GM21825 (cell line): ENCODE data around the gene POM121.
"Not testable (repeated sequence)": the region's sequence is repeated elsewhere in the genome, so short reads cannot be mapped to it uniquely, and the experiment has no call there.

Experiments
- ATAC-seq: cut with Tn5 transposase; IDR thresholded peaks from one replicate; pipeline ENCODE4 v1.9.1; 2021; ENCODE audit warnings: mild to moderate bottlenecking, moderate library complexity; ENCODE audit not compliant: unreplicated experiment

Gene POM121

DNA sequence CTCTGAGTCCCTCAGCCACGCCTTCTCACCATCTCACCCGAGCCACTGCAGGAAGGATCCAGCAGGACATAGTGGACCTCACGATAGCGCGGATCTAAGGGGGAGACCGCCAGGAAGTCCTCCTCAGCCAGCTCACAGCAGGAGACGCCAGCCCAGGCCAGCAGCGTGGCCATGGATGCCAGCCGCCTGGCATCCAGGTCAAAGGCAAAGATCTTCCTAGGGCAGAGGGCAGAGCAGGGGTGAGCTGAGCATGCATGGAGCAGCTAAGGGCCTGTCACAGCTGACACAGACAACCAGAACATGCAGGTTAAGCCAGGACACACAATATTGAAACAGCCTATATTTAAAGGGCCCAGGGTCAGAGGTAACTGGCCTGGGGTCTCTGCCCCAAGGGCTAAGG, 24.4 kb downstream of the POM121 start:
- not testable (repeated sequence) for ATAC-seq

GRCh38 chr7:72949686-72950085, 24.8 kb downstream of the POM121 start:
- not testable (repeated sequence) for ATAC-seq

- ATAC-seq = not testable (repeated sequence)
These were observed 25.5 kb downstream of the POM121 start for GRCh38 chr7:72950432-72950831.

DNA sequence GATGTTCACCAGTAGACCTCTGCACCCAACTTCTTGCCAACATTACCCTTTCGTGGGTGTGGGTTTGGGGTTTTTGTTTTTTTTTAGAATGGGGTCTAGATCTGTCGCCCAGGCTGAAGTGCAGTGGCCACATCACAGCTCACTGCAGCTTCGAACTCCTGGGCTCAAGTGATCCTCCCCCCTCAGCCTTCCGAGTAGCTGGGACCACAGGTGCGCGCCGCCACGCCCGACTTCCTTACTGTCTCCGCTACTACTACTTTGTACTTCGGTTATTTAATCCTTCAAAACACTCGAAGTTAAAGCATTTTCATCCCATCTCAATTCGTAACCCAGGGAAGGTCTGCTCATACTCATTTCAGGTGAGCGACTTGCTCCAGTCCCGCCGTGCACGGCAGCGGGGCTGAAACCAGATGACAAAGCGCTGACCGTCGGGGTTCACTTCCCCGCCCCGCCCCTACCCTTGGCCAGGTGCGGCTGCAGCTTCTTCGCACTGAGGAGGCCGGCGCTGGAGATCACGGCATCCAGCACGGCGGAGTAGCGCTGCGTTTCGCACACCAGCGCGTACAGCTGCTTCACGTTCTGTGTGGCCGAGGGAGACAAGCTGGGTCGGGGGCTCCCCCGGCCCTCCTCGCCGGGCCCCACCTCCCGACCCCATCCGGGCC, 29.1 kb downstream of the POM121 start:
- peak; percentile 44 for ATAC-seq

DNA sequence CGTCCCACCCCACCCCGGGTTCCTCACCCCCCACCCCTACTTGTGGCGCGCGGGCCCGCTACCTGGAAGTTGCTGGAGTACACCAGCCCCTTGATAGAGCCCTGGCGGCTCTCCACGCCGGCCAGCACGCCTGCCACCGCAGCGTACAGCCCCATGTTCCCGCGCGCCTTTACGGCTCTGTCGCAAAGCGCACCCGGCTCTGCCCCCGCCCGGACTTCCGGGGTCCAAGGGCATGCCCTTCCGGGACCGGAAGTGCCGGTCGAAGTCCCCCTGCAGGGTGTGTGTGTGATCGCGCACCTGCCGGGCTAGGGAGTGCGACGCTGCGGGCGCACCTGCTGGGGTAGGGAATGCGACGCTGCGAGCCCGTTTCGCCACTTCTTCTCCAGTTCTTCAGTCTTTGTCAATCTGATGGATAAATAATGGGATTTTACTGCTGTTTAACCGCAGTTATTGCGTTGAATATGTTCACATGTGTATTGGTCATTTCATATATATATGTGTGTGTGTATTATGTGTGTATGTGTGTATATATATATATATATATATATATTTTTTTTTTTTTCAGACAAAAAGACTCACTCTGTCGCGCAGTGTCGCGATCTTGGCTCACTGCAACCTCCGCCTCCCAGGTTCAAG, 29.8 kb downstream of the POM121 start:
- peak; percentile 96 for ATAC-seq

- ATAC-seq = not testable (repeated sequence)
These were observed 35.1 kb downstream of the POM121 start for GRCh38 chr7:72960029-72960428.

DNA sequence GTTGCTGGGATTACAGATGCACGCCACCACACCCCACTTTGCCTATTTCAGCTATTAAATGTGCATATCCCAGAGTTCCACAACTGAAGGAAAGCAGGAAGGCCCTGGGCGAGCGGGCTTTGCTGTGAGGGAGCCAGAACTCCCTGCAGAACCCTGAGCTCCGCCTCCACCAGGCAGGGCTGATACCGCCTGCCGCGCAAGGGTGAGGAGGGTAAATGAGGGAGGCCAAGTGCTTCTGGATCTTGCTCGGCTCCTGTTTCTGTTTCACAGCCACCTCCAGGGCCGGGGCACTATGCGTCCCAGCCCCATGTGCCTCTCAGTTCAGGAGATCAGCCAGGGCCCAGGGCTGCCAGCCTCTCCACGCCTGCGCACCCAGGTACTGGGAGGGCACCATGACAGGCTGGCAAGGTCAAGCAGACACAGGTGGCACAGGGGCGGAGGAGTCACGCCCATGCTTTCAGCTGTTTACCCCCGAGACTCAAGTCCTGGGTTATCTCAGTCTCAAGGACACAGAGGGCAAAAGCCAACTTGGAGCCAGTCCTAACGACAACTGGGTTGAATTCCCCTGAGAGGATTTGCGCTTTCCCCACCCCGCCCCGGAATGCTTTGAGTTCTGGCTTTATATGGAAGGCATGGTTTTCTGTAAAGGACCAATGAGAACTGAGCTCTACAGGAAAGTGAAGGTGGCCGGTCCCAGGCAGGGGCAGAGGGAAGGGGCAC, 35.9 kb downstream of the POM121 start:
- not testable (repeated sequence) for ATAC-seq

DNA sequence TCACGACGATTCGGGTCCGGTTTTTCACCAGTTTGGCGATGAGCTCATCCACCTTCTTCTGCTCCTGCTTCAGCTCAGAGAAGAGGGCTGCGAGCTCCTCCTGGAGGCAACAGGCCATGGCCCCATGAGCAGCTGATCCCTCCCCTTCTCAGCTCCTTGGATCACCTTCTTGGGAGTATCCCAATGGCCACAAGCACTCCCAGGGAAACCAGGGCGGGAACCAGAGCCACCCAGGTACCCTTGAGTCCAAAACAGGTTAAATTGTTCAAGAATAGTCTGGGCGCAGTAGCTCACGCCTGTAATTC, 36.4 kb downstream of the POM121 start:
- not testable (repeated sequence) for ATAC-seq

DNA sequence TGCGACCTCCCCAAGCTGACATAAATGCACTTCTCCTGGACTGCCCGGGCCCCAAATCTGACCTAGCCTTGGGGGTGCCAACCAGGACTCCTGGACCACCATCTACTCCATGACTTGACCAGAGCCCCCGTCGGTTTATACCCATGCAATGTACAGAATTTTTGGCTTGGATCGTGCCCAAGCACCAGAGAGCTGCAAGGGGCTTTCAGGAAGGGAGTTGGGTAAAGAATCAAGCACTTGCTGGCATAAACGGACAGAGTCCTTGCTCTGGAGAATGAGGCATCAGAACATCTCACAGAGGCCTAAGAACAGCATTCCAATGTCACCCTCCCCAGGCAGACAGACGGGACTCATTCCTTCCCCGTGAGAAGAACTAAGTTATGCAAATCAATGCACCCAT, 38.2 kb downstream of the POM121 start:
- not testable (repeated sequence) for ATAC-seq

DNA sequence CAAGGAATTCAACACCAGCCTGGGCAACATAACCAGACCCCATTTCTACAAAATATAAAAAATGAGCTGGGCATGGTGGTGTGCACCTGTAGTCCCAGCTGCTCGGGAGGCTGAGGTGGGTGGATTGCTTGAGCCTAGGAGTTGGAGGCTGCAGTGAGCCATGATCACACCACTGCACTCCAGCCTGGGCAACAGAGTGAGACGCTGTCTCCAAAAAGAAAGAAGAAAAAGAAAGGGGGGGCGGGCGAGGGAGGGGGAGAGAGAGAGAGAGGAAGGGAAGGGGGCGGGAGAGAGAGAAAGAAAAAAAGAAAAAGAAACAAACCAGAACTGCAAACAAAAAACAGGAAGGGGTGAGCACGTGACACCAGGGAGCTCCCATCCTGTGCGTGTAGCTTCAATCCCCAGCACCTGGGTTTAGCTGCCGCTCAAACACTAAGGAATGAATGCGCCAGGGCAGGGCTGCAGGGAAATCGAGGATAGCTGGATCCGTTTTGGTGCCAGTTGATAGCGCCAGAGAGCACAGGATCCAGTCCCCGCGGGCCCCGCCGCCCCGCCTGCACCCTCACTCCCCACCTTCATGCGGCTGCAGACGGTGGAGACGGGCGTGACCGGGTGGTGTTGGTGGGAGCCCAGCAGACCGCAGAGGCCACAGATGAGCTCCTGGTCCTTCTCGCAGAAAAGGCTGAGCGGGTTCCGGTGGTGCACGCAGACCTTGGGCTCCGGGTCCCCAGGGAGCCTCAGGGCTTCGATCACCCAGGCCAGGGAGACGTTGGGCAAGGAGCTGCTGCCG, 40.5 kb downstream of the POM121 start:
- ATAC-seq = peak; percentile 62

DNA sequence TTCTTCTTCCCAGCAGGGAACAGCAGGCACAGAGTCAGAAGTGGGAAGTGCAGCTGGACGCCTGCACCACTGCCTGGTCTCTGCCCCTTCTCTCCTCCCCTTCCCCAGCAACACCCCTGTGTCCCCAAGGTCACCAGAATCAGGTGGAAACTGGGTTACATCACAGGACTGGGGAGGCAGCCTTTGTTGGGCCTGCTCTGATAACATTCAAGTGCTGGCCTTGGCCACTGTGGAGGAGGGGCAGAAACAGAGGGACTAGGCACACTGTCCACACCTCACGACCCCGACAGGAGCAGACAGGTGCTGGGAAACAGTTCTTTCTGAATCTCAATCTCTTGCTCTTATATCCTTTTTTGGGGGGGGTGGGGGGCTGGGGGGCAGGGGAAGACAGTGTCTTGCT, 42.0 kb downstream of the POM121 start:
- not testable (repeated sequence) for ATAC-seq

- not testable (repeated sequence) for ATAC-seq
These were observed 44.2 kb downstream of the POM121 start, which contains the start of gene TRIM74 for GRCh38 chr7:72968980-72969516. Gene TRIM74, minus strand, starts transcription at chr7:72969466. Its CDS starts 3,309 bp downstream, at chr7:72966157.

- ATAC-seq = not testable (repeated sequence)
These were observed 44.8 kb downstream of the POM121 start for GRCh38 chr7:72969688-72970087.

DNA sequence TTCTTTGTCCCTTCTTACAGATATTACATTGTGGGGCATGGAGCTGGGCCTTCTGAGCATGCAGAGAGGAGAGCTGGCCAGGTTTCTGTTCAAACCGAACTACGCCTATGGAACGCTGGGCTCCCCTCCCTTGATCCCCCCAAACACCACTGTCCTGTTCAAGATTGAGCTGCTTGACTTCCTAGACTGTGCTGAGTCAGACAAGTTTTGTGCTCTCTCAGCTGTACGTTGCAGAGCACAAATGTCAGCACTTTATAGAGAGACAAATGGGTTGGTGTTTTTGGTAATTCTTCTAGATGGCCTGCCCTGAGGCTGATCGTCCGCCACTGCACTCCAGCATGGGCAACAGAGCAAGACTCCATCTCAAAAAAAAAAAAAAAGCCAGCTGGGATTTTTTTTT, 46.6 kb downstream of the POM121 start:
- ATAC-seq = not testable (repeated sequence)

DNA sequence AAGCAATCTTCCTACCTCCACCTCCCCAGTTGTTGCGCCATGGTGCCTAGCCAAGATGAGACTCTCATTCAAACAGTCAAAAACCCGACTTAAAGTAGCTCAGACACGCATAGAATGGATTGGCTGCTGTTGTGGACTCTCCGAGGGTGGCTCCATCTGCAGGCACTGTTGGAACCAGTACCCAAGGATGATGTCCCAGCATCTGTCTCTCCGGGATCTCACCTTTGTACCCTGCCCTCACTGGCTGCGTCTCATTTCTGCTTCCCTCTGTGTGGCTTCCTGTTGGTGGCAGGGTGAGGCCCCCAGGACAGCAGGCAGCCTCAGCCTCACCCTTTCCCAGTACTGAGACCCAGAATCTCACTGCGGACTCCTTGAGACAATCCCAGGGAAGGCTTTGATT, 49.9 kb downstream of the POM121 start:
- not testable (repeated sequence) for ATAC-seq

DNA sequence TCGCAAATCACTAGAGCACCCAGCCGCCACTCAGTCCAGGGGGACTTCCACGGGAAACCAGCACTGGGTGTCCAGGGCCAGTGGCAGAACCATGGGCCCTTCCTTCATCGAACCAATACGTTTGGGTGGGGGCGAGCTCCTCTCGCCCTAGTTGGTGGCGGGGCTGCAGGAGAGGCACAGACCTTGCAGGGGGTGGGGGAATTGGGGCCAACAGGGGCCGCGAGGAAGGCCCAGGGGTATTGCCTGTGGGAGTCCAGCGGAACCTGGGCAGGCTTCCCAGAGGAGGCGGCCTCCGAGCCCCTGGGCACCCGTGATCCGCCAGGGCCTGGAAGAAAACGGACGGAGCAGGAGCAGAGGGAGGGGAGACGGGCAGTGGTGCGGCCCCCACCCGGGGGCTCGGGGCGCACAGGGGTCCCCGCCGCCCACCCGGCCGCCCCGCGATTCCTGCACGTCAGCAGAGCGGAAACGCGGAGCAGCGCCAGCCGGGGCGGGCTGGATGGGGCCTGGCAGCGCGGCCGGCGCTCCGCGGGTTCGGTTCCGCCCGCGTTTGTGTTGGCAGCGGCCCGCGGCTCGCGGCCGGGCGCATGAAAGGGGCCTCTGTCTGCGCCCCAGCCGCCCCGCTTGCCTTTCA, 50.9 kb downstream of the POM121 start:
- ATAC-seq = not testable (repeated sequence)

- ATAC-seq = not testable (repeated sequence)
These were observed 51.5 kb downstream of the POM121 start for GRCh38 chr7:72976434-72976833.

DNA sequence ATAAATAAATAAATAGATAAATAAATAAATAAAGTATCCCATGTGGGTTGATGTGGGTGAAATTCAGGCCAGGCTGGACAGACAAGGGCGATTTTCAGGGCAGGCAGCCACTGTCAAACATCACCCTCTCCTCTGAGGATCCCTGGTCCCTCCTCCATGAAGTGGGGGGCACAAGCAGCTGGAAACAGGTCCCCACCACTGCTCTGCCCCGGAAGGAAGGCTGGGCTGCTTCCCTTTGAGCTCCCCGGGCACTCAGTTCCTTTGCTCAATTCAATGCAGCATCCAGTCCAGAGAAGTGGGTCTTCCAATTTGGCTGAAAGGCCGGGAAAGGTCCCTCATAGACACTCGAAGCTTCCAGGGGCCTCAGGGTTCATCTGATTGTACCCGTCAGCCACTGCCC, 55.5 kb downstream of the POM121 start:
- not testable (repeated sequence) for ATAC-seq

GRCh38 chr7:72982084-72982483, 57.2 kb downstream of the POM121 start:
- not testable (repeated sequence) for ATAC-seq

DNA sequence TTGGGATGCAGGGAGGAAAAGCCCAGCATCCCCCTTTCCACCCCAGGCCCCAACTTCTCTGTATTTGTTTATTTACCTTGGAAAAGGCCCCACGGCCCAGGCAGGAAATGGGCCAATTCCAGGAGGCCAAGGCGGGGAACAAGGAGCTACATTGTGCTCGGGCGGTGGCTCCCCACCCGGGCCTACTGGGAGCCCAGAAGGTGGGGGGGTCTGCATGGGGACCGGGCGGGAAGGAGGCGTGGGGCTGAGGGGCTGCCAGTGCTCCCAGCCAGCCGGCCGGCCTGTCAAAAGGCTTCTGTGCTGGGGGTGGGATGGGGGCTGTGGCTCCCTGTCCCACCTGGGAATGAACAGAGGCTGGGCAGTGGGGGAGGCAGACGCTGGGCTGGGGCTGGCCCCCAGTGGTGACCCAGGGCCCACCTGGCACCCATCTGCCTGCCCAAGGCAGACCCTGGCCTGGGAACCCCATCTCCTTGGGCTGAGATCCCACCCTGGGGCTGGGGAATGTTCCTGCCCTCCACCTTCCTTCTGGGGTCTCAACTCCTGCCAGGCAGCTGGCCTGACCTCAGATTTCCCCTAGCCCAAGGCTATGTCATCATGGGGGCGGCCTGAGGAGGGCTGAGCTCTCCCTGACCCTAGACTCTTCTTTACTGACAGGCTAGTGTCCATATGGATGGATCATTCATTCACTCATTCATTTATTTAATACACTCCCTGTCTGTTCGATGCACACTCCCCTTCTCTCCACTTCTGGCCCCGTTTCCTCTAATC, 65.4 kb downstream of the POM121 start:
- ATAC-seq = not testable (repeated sequence)
